ENCODE measurements around the gene KLRF2.

Gene KLRF2

DNA sequence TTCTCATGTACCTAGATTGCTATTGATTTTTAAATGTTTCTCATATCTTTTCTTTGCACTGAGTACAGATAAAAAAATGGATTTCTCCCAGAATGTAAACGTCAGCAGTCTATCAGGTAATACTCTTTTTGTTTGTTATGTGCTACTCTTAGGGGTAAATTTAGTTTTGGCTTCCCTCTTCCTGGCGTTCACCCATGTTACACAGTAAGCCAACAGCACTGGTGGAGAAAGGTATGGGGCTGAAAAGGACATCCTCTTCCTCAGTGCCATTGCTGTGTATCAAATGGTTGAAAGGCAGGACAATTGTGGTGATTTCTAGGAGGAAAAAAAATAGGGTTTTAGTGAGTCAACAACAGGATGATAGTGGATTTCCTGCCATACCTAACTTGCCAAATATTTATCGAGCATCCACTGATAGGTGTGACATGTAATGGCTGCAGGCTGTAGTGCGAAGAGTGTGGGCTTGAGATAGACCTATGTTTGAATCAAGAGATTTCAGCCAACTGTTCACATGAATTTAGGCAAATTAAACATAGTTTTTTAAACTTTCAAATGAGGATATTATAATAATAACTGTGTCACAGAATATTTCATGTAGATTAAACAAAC, 7.5 kb downstream of the KLRF2 start:
- DNase-seq (ENCODE audit: low read depth): no peak

DNA sequence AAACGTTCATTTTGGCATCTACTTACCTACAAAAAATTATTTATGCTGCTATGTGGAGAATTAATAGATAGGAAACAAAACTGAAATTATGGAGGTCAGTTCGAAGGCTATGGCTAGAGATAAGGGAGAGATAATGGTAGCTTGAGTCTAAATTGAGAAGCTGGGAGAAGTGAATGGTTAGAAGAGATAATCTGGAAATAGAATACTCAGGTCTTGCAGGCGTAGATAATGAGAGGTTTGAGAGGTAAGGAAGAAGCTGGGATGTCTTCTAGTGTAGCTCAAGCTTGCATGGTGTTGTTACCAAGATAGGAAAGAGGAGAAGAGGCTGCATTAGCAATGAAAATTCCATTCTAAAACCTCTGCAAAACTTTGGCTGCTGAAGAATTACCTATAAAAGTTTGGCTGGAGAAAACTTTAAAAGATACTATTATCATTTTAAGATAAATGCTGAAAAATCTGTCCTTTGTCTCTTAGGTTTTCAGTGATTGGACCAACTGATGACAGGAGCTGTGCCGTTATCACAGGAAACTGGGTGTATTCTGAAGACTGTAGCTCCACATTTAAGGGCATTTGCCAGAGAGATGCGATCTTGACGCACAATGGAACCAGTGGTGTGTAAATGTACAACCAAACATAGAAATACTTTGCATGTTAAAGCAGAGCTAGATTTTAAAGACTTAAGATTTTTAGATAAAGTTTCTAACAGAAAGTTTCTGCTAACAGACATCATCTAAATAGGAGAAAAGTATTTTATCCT, 14.1 kb downstream of the KLRF2 start:
- no peak for DNase-seq (ENCODE audit: low read depth)

GRCh38 chr12:9897535-9897934, 16.2 kb downstream of the KLRF2 start:
- DNase-seq (ENCODE audit: low read depth): no peak

GRCh38 chr12:9899209-9899608, 17.9 kb downstream of the KLRF2 start:
- no peak for DNase-seq (ENCODE audit: low read depth)

DNA sequence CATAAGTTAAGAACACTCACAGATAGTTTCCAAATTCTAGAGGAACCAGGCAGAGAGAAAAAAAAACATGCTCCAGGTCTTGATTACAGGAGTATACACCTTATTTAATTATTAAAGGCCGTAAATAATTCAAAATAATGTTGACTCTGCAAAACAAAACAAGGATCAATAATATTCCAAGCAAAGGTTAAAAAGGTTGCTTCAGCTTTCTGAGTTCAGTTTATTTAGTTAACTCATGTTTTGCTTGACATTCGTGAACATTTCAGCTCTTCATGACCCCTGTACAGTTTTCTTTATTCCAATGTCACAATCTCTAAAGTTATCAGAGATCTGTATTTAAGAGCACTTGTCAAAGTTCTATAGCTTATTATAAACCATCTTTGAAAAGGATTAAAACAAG, 19.6 kb downstream of the KLRF2 start:
- DNase-seq (ENCODE audit: low read depth): no peak

- DNase-seq (ENCODE audit: low read depth): no peak
Observed at GRCh38 chr12:9902539-9903228, 21.4 kb downstream of the KLRF2 start.

- peak; percentile 7 for DNase-seq (ENCODE audit: low read depth)
Observed at GRCh38 chr12:9906873-9907272, 25.6 kb downstream of the KLRF2 start.

DNA sequence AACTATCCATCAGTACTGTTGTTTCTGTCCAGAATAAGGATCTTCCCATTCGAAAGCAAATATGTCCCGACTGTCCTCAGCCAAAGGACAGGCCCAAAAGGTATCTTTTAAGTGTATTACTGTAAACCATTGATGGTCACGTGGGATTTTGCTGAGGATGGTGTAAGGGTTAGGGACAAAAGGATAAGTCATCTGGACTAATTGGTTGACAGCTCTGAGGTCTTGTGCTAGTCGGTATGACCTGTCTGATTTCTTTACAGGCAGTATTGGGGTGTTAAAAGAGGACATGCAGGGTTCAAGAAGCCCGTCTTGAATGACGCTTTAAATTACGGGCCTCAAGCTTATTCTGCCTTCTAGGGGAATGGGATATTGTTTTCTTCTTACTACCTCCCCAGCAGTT, 26.5 kb downstream of the KLRF2 start:
- DNase-seq (ENCODE audit: low read depth): no peak

GRCh38 chr12:9908350-9908749, 27.1 kb downstream of the KLRF2 start:
- DNase-seq (ENCODE audit: low read depth): no peak

DNA sequence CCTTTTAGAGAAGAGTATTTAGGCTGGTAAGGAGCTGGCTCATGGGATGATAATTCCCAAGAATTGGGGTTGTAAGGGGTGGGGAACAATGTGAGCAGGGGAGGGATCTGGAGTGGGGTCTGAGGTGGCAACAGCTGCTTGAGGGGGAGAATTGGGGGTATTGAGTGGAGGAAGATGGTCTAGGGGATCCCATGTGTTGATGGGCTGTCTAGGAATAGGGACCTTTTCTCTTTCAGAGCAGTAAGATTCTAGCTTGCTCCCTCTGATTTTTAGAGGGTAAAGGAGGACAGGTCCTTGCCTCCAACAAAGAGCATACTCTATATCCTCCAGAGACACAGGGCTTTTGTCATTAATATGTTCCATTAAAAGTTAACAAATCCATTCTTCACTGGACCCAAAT, 28.4 kb downstream of the KLRF2 start:
- DNase-seq (ENCODE audit: low read depth): no peak

DNA sequence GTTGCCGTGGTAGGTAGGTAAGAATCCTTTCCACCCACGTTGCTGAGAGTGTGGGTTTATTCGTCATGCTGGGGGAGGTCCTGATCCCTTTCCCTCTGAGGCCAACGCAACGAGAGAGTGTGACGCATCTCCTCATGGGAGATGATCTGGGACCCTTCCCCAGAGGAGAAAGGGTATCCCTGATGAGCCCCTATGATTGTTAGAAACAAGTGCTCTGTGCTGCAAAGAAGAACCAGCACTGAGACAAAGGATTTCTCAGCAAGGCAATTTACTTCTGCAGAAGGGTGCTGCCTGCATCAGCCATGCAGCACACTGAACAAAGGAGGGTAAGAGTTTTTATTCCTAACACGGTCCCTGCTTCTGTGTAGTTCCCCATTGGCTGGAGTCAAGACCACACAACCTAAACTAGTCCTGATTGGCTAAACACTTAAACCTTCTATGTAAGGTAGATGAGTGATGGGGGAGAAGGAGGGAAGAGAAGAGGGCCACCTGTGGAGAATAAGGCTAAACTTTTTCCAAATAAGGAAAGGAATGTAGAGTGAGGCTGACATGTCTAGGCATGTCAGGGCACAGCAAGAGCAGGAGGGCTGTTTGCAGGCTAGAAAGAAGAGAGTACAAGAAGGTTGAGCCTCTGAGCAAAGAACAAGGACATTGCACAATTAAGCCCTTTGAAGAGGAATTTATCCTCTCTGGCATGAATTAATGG, 29.6 kb downstream of the KLRF2 start:
- DNase-seq (ENCODE audit: low read depth): no peak

- no peak for DNase-seq (ENCODE audit: low read depth)
Observed at GRCh38 chr12:9911708-9912107, 30.4 kb downstream of the KLRF2 start.

DNA sequence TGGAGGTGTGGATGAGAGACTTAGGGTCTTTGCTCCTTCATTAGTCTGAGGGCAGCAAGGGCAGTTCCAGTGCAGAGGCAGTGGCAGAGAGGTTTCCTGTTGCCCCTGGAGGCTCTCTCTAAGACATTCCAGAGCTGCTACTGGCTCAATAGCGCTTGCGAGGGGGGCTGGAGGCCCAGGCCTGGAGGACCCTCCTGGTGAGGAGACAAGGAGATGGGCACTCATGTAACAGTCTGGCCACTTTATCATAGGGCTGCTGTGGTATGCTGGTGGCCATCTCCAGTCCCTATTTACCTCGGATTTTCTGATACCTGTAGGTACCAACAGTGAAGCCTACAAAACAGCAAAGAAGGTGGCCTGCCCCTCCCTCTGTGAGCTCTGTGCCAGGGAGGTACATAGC, 38.2 kb downstream of the KLRF2 start:
- no peak for DNase-seq (ENCODE audit: low read depth)

- no peak for DNase-seq (ENCODE audit: low read depth)
Observed at GRCh38 chr12:9920451-9920850, 39.2 kb downstream of the KLRF2 start.

DNA sequence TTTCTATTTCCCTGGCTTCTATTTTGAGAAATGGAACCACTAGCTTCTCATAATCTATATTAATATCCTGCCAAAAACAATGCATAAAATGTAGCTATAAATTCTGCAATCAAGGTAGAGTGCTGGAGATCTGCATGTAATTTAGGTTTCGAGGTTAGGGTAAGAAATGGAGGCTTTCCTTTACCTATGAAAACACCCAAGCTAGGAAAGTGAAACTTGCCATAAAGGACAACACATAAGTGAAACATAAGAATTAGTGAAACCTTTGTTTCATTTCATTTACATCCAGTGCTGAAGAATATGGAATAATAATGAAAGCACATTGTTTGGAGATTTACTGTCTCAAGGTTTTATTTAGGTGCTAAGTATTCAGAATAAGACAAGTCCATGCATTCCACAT, 41.1 kb downstream of the KLRF2 start:
- no peak for DNase-seq (ENCODE audit: low read depth)

- peak; percentile 68 for DNase-seq (ENCODE audit: low read depth)
Observed at GRCh38 chr12:9925705-9926393, 44.6 kb downstream of the KLRF2 start.

- no peak for DNase-seq (ENCODE audit: low read depth)
Observed at GRCh38 chr12:9926876-9927275, 45.6 kb downstream of the KLRF2 start.

- no peak for DNase-seq (ENCODE audit: low read depth)
Observed at GRCh38 chr12:9928607-9929006, 47.3 kb downstream of the KLRF2 start.

DNA sequence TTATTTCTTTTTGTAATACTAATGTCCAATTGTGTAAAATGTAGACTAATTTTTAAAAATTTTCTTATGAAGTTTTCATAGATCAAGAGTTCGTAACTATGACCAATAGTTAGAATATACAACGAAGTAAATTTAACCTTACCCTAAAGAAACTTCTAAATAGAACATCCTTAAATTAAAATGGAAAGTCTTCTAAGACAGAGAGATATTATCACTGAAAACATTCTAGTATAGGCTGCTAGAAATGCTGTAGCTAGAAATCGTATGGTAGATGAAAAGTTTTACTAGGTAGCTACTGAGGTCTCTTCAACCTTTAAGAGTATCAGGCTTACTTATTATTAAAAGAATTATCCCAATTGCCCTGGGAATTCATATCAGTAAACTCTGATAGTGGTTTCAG, 50.0 kb downstream of the KLRF2 start:
- no peak for DNase-seq (ENCODE audit: low read depth)

GRCh38 chr12:9932270-9932669, 51.0 kb downstream of the KLRF2 start, which contains the start of gene CLEC2A:
Gene CLEC2A (minus strand): TSS chr12:9932370. CDS start chr12:9932329, 41 bp downstream.
- DNase-seq (ENCODE audit: low read depth): no peak

- DNase-seq (ENCODE audit: low read depth): no peak
Observed at GRCh38 chr12:9933958-9934357, 52.7 kb downstream of the KLRF2 start.

GRCh38 chr12:9935026-9935425, 53.7 kb downstream of the KLRF2 start:
- no peak for DNase-seq (ENCODE audit: low read depth)

Measured in ELR (cell line).